ENCODE measurements around the gene FDXR. TPM values are rescaled to one million over a fixed set of nuclear protein-coding genes. Genes with fewer than 3 reads are reported as not detected.
"Not testable (repeated sequence)": the region's sequence is repeated elsewhere in the genome, so short reads cannot be mapped to it uniquely, and the experiment has no call there.

The FDXR gene
- total and polyA plus RNA-seq, 2 donors (not counting 1 experiment from before 2014, with no cell fraction given) = 4.6 to 7.0 TPM

DNA sequence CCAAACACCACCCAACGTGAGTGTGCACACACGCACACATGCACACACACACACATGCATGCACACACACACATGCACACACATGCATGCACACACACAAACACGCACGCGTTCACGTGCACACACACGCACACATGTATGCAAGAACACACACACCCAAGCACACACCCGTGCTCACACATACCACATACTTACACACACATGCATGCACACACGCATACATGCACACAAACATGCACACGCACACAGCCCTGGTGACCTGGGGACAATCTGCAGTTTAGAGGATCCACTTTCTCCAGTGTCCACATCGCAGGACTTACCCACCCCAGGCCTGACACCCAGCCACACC lies 44.0 kb upstream of the FDXR start:
- intact Hi-C loops (cut with micrococcal nuclease) = no loop called here
- Histone ChIP-seq H3K9me3 (ENCODE audit: control extremely low read depth in 1 of 3, control insufficient read depth in 2 of 3, insufficient read depth in 1 of 3, low read length in 2 of 3) (peaks cover 0 to 8% (median 0%) of the 10 kb centered on the region in 3 donors), H3K4me2 (replicated peaks; ENCODE audit: low read depth, low read length, poor library complexity, severe bottlenecking) (no peak overlapping the region), H3K9ac (ENCODE audit: low read length) (no peak overlapping the region), H3K27ac (ENCODE audit: low read length in 2 of 2) (no peak overlapping the region), H3K4me1 (ENCODE audit: control insufficient read depth in 2 of 2, insufficient read depth in 2 of 2, low read length in 2 of 2) (no peaks in the 10 kb centered on the region), H3K36me3 (replicated peaks in 1 of 2; ENCODE audit: control extremely low read depth in 1 of 2, control insufficient read depth in 1 of 2, extremely low read depth in 1 of 2, insufficient read depth in 2 of 2, low read length in 1 of 2) (no peaks in the 10 kb centered on the region), H4K20me1 (ENCODE audit: control insufficient read depth, insufficient read depth, low read length, poor library complexity, severe bottlenecking) (no peaks in the 10 kb centered on the region), H3K27me3 (replicated peaks in 1 of 4; ENCODE audit: control extremely low read depth in 1 of 4, control insufficient read depth in 3 of 4, insufficient read depth in 4 of 4, low read length in 3 of 4) (peaks cover 0 to 44% (median 10%) of the 10 kb centered on the region in 4 experiments), H3K4me3 (ENCODE audit: control extremely low read depth in 1 of 5, extremely low read depth in 1 of 5, insufficient read depth in 1 of 5, low read depth in 2 of 5, low read length in 4 of 5) (no peak overlapping the region), H2AFZ (ENCODE audit: insufficient read depth, low read depth, low read length, poor library complexity, severe bottlenecking) (no peak overlapping the region), H3K79me2 (ENCODE audit: control insufficient read depth, insufficient read depth, low read length) (no peaks in the 10 kb centered on the region)
- WGBS (ENCODE audit: insufficient coverage) = 92% methylated on average over 9 of the region's 11 CpGs
- ATAC-seq (ENCODE audit: low read depth) (no peak), DNase-seq (no peak)
- H3K27ac Mint-ChIP-seq = peak overlapping the region; percentile 41
- TF ChIP-seq, protein P1, sequence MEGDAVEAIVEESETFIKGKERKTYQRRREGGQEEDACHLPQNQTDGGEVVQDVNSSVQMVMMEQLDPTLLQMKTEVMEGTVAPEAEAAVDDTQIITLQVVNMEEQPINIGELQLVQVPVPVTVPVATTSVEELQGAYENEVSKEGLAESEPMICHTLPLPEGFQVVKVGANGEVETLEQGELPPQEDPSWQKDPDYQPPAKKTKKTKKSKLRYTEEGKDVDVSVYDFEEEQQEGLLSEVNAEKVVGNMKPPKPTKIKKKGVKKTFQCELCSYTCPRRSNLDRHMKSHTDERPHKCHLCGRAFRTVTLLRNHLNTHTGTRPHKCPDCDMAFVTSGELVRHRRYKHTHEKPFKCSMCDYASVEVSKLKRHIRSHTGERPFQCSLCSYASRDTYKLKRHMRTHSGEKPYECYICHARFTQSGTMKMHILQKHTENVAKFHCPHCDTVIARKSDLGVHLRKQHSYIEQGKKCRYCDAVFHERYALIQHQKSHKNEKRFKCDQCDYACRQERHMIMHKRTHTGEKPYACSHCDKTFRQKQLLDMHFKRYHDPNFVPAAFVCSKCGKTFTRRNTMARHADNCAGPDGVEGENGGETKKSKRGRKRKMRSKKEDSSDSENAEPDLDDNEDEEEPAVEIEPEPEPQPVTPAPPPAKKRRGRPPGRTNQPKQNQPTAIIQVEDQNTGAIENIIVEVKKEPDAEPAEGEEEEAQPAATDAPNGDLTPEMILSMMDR (IDR thresholded peaks at IDR 0.05) = no peak
- no peaks in the 10 kb centered on the region for H3K9me3 Mint-ChIP-seq (ENCODE audit: insufficient read depth)
- CTCF ChIA-PET = interaction anchor here (0.9 kb wide), 1 partner anchor 41 kb away, joined by 3 read pairs; no protein-coding TSS in a partner anchor
- POLR2A ChIA-PET = no interaction called here
- H3K4me1 Mint-ChIP-seq = no peaks in the 10 kb centered on the region
- H3K4me3 Mint-ChIP-seq = no peak overlapping the region
- peaks cover 38% of the 10 kb centered on the region for H3K27me3 Mint-ChIP-seq

DNA sequence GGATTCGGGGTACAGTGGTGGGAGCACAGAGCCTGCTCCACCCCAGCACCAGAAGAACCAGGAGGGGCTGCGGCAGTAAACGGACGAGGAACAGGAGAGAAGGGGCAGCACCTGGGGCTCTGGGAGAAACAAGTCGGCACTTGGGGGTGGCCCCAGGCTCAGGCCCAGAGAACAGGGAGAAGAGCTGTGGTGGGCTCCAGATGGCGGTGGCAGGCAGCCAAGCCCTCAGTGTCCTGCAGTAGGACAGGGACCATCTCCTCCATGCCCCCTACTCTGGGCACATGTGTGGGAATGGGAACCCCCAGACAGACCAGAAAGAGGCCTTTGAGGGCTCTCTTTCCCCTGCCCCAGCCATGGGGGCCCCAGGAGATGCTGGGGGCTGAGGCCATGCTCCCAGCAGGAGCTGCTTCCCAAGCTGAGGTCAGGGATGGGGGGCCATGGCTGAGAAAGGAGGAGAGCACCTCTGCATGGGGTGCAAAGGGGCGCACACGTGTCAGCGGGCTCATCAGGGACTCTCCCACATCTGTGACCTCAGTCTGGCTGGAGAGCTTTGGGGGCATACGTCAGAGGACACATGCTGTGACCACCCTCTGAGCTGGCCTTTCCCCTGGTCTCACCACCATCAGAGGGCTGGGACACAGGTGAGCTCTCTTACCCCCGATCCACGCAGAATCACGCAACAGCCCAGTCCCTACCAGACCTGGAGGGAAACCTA lies 43.5 kb upstream of the FDXR start:
- Histone ChIP-seq H3K4me3 (ENCODE audit: control extremely low read depth in 1 of 5, extremely low read depth in 1 of 5, insufficient read depth in 1 of 5, low read depth in 2 of 5, low read length in 4 of 5) (no peak overlapping the region), H4K20me1 (ENCODE audit: control insufficient read depth, insufficient read depth, low read length, poor library complexity, severe bottlenecking) (no peaks in the 10 kb centered on the region), H3K4me1 (ENCODE audit: control insufficient read depth in 2 of 2, insufficient read depth in 2 of 2, low read length in 2 of 2) (no peaks in the 10 kb centered on the region), H3K27ac (ENCODE audit: low read length in 2 of 2) (no peak overlapping the region), H3K79me2 (ENCODE audit: control insufficient read depth, insufficient read depth, low read length) (no peaks in the 10 kb centered on the region), H3K9me3 (ENCODE audit: control extremely low read depth in 1 of 3, control insufficient read depth in 2 of 3, insufficient read depth in 1 of 3, low read length in 2 of 3) (peaks cover 0 to 8% (median 0%) of the 10 kb centered on the region in 3 donors), H3K27me3 (replicated peaks in 1 of 4; ENCODE audit: control extremely low read depth in 1 of 4, control insufficient read depth in 3 of 4, insufficient read depth in 4 of 4, low read length in 3 of 4) (peaks cover 0 to 39% (median 7%) of the 10 kb centered on the region in 4 experiments), H3K4me2 (replicated peaks; ENCODE audit: low read depth, low read length, poor library complexity, severe bottlenecking) (no peak overlapping the region), H3K9ac (ENCODE audit: low read length) (no peak overlapping the region), H3K36me3 (replicated peaks in 1 of 2; ENCODE audit: control extremely low read depth in 1 of 2, control insufficient read depth in 1 of 2, extremely low read depth in 1 of 2, insufficient read depth in 2 of 2, low read length in 1 of 2) (no peaks in the 10 kb centered on the region), H2AFZ (ENCODE audit: insufficient read depth, low read depth, low read length, poor library complexity, severe bottlenecking) (no peak overlapping the region)
- ChIA-PET CTCF (interaction anchor here (0.9 kb wide), 1 partner anchor 42 kb away, joined by 3 read pairs; no protein-coding TSS in a partner anchor), POLR2A (no interaction called here)
- TF ChIP-seq EZH2 (IDR thresholded peaks at IDR 0.05; ENCODE audit: borderline replicate concordance, insufficient read depth, low read depth, low read length, poor library complexity, severe bottlenecking) = no peak
- TF ChIP-seq, protein P1 (IDR thresholded peaks at IDR 0.05) = no peak
- peaks cover 36% of the 10 kb centered on the region for H3K27me3 Mint-ChIP-seq
- WGBS (ENCODE audit: insufficient coverage) = 87% methylated on average over 13 of the region's 13 CpGs
- H3K4me1 Mint-ChIP-seq = no peaks in the 10 kb centered on the region
- no peak for ATAC-seq (ENCODE audit: low read depth)
- intact Hi-C loops (cut with micrococcal nuclease) = no loop called here
- DNase-seq = no peak
- no peaks in the 10 kb centered on the region for H3K9me3 Mint-ChIP-seq (ENCODE audit: insufficient read depth)
- peak overlapping the region; percentile 41 for H3K27ac Mint-ChIP-seq
- H3K4me3 Mint-ChIP-seq = no peak overlapping the region

DNA sequence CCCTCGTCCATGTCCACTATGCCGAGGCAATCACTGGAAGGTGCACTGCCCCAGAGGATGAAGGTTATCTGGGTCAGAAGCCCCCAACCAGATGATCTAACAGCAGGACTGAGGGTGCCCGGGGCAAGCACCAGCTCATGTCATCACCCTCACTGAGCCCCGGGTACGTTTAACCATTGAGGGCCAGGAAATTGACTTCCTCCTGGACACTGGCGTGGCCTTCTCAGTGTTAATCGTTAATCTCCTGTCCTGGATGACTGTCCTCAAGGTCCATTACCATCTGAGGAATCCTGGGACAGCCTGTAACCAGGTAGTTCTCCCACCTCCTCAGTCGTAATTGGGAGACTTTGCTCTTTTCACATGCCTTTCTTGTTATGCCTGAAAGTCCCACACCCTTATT lies 38.6 kb upstream of the FDXR start:
- DNase-seq; H3K4me2 ChIP-seq (replicated peaks; ENCODE audit: low read depth, low read length, poor library complexity, severe bottlenecking); H3K9me3 Mint-ChIP-seq (ENCODE audit: insufficient read depth); ATAC-seq (ENCODE audit: low read depth); H3K79me2 ChIP-seq (ENCODE audit: control insufficient read depth, insufficient read depth, low read length); H3K27ac Mint-ChIP-seq; H3K27ac ChIP-seq (ENCODE audit: low read length in 2 of 2); H2AFZ ChIP-seq (ENCODE audit: insufficient read depth, low read depth, low read length, poor library complexity, severe bottlenecking); POLR2A ChIA-PET; H3K9me3 ChIP-seq (ENCODE audit: control extremely low read depth in 1 of 3, control insufficient read depth in 2 of 3, insufficient read depth in 1 of 3, low read length in 2 of 3); H3K27me3 ChIP-seq (replicated peaks in 1 of 4; ENCODE audit: control extremely low read depth in 1 of 4, control insufficient read depth in 3 of 4, insufficient read depth in 4 of 4, low read length in 3 of 4); H4K20me1 ChIP-seq (ENCODE audit: control insufficient read depth, insufficient read depth, low read length, poor library complexity, severe bottlenecking); H3K36me3 ChIP-seq (replicated peaks in 1 of 2; ENCODE audit: control extremely low read depth in 1 of 2, control insufficient read depth in 1 of 2, extremely low read depth in 1 of 2, insufficient read depth in 2 of 2, low read length in 1 of 2); H3K9ac ChIP-seq (ENCODE audit: low read length); H3K4me1 ChIP-seq (ENCODE audit: control insufficient read depth in 2 of 2, insufficient read depth in 2 of 2, low read length in 2 of 2); intact Hi-C loops (cut with micrococcal nuclease); H3K4me3 ChIP-seq (ENCODE audit: control extremely low read depth in 1 of 5, extremely low read depth in 1 of 5, insufficient read depth in 1 of 5, low read depth in 2 of 5, low read length in 4 of 5); H3K4me3 Mint-ChIP-seq; H3K4me1 Mint-ChIP-seq: not testable (repeated sequence)
- CTCF ChIA-PET = interaction anchor here (0.6 kb wide), 1 partner anchor 24 kb away, joined by 3 read pairs; no protein-coding TSS in a partner anchor
- H3K27me3 Mint-ChIP-seq = peaks cover 20% of the 10 kb centered on the region
- 82% methylated on average over 6 of the region's 8 CpGs for whole genome bisulfite sequencing (ENCODE audit: insufficient coverage)
